Neuron (in vitro differentiated cells): ENCODE measurements around the gene ZNG1F.
"Not testable (repeated sequence)": the region's sequence is repeated elsewhere in the genome, so short reads cannot be mapped to it uniquely, and the experiment has no call there.

Source experiments
- H2AFZ ChIP-seq: one replicate; pipeline ENCODE4 v1.6.1; 2013; ENCODE audit warnings: low read depth, mild to moderate bottlenecking, inconsistent platforms, low read length, moderate library complexity
- H3K27me3 ChIP-seq: one replicate; pipeline ENCODE4 v1.6.1; 2013; ENCODE audit warnings: low read length; ENCODE audit not compliant: insufficient read depth
- H3K36me3 ChIP-seq: one replicate; pipeline ENCODE4 v1.6.1; 2013; ENCODE audit warnings: low read length; ENCODE audit not compliant: insufficient read depth
- H3K4me1 ChIP-seq: one replicate; pipeline ENCODE4 v1.6.1; 2013; ENCODE audit warnings: low read length; ENCODE audit not compliant: insufficient read depth
- H3K4me3 ChIP-seq: 2 replicates; pipeline ENCODE4 v1.5.1; 2013; ENCODE audit warnings: mild to moderate bottlenecking, low read length, moderate library complexity
- H3K9me3 ChIP-seq: one replicate; pipeline ENCODE4 v1.6.1; 2013; ENCODE audit warnings: low read length

ZNG1F gene

DNA sequence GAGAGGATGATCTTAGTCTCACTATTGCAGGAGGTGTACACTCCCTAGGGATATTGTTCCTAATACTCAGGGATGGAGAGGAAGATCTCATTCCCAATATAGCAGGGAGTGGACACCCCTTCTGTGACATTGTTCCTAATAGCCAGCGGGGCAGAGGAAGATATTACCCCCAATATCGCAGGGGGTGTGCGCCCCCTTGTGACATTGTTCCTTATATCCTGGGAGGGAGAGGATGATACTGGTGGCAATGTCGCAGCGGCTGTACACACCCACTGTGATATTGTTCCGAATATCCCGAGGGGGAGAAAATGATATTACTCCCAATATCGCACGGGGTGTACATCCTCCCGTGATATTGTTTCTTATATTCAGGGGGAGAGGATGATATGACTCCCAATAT lies 78.2 kb downstream of the ZNG1F start:
- not testable (repeated sequence) for H3K4me3 ChIP-seq, H3K27me3 ChIP-seq, H3K4me1 ChIP-seq, H2AFZ ChIP-seq, H3K36me3 ChIP-seq, H3K9me3 ChIP-seq

- H3K4me3 ChIP-seq, H3K36me3 ChIP-seq, H2AFZ ChIP-seq, H3K27me3 ChIP-seq, H3K4me1 ChIP-seq, H3K9me3 ChIP-seq: not testable (repeated sequence)
These were observed 79.9 kb downstream of the ZNG1F start for GRCh38 chr9:41109253-41109652.

DNA sequence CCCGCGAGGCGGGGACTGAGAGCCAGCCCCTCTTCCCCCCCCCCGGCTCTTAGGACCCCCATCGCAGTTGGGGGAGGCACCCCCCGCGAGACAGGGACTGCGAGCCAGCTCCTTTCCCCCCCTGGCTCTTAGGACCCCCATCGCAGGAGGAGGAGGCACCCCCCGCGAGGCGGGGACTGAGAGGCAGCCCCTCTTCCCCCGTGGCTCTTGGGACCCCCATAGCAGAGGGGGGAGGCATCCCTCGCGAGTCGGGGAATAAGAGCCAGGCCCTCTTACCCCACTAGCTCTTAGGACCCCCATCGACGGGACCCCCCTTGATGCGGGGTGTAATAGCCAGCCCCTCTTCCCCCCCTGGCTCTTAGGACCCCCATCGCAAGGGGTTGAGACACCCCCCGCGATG lies 80.3 kb downstream of the ZNG1F start:
- H2AFZ ChIP-seq, H3K27me3 ChIP-seq, H3K9me3 ChIP-seq, H3K36me3 ChIP-seq, H3K4me1 ChIP-seq, H3K4me3 ChIP-seq: not testable (repeated sequence)

GRCh38 chr9:41106472-41107116 lies 82.5 kb downstream of the ZNG1F start:
- not testable (repeated sequence) for H3K27me3 ChIP-seq

DNA sequence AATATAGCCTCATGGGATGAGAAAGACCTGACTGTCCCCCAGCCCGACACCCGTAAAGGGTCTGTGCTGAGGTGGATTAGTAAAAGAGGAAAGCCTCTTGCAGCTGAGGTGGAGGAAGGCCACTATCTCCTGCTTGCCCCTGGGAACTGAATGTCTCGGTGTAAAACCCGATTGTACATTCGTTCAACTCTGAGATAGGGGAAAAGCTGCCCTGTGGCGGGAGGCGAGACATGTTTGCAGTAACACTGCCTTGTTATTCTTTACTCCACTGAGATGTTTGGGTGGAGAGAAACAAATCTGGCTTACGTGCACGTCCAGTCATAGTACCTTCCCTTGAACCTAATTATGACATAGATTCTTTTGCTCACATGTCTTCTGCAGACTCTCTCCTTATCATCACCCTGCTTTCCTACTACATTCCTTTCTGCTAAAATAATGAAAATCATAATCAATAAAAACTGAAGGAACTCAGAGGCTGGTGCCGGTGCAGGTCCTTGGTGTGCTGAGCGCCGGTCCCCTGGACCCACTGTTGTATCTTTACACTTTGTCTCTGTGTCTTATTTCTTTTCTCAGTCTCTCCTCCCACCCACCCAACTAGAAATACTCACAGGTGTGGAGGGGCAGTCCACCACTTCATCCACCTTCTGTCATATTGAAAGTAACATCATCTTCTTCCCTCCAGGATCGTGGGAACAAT lies 83.4 kb downstream of the ZNG1F start:
- H3K4me1 ChIP-seq = not testable (repeated sequence)

More at GRCh38 chr9:41106472-41107116, 82.5 kb downstream of the ZNG1F start:
- not testable (repeated sequence) for H3K4me1 ChIP-seq, H3K4me3 ChIP-seq, H3K36me3 ChIP-seq, H2AFZ ChIP-seq, H3K9me3 ChIP-seq

DNA sequence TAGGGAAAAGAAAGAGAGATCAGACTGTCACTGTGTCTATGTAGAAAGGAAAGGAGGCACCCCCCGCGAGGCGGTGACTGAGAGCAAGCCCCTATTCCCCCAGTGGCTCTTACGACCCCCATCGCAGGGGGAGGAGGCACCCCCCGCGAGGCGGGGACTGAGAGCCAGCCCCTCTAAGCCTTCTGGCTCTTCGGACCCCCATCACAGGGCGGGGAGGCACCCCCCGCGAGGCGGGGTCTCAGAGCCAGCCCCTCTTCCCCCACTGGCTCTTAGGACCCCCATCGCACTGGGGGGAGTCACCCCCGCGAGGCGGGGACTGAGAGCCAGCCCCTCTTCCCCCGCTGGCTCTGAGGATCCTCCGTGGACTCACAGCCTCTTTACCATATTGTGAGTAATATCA lies 84.6 kb downstream of the ZNG1F start:
- not testable (repeated sequence) for H3K36me3 ChIP-seq, H3K4me1 ChIP-seq, H3K4me3 ChIP-seq, H2AFZ ChIP-seq, H3K9me3 ChIP-seq, H3K27me3 ChIP-seq

More for the DNA sequence above, 83.4 kb downstream of the ZNG1F start:
- H3K4me3 ChIP-seq, H3K27me3 ChIP-seq, H3K36me3 ChIP-seq, H2AFZ ChIP-seq, H3K9me3 ChIP-seq: not testable (repeated sequence)

DNA sequence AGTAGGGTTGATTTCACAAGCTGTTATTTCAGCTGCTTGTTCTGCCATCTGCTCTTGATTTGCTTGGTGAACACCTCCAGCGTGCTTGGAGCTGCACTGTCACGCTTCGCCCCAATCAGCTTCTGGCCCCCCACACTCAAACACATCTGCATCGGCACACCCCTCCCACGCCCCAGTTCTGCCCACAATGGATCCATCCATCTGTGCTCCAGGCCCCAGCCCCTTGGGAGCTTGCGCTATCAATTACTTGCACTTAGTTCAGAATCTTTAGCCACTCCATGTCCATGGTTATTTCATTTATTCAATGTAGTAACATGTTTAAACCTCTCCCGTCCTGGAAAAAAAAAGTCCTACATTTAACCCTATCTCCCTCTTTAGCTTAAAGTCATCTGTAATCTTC lies 88.6 kb downstream of the ZNG1F start:
- not testable (repeated sequence) for H3K4me1 ChIP-seq, H2AFZ ChIP-seq, H3K36me3 ChIP-seq, H3K4me3 ChIP-seq, H3K27me3 ChIP-seq, H3K9me3 ChIP-seq

GRCh38 chr9:41098759-41099158 lies 90.4 kb downstream of the ZNG1F start:
- not testable (repeated sequence) for H3K9me3 ChIP-seq, H3K4me1 ChIP-seq

GRCh38 chr9:41095060-41095459 lies 94.1 kb downstream of the ZNG1F start:
- H3K4me1 ChIP-seq, H3K36me3 ChIP-seq, H3K4me3 ChIP-seq, H3K27me3 ChIP-seq, H3K9me3 ChIP-seq, H2AFZ ChIP-seq: not testable (repeated sequence)

More at GRCh38 chr9:41098759-41099158, 90.4 kb downstream of the ZNG1F start:
- H3K36me3 ChIP-seq, H3K4me3 ChIP-seq, H3K27me3 ChIP-seq, H2AFZ ChIP-seq: not testable (repeated sequence)

GRCh38 chr9:41094010-41094773 lies 94.9 kb downstream of the ZNG1F start:
- not testable (repeated sequence) for H3K36me3 ChIP-seq, H3K4me3 ChIP-seq, H2AFZ ChIP-seq, H3K9me3 ChIP-seq, H3K4me1 ChIP-seq, H3K27me3 ChIP-seq

DNA sequence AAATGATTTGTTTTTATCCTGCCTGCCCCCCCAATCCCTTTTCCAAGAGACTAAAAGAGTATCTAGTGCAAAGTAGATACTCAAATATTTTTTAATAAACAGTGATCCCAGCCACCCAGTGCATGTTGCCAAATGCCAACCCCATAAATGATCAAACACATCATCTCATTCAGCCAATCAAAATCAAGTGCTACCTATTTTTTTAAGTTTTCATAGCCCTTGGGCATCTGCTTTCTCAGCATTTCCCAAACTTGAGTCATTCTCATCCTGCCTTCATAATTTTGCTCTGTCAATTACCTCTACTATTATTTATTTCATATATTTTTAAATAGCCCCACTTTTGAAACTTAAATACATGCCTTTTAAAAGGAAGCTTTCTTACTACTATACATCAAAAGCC lies 98.2 kb downstream of the ZNG1F start:
- H3K27me3 ChIP-seq, H3K4me1 ChIP-seq, H3K4me3 ChIP-seq, H3K9me3 ChIP-seq, H3K36me3 ChIP-seq, H2AFZ ChIP-seq: not testable (repeated sequence)

- not testable (repeated sequence) for H3K27me3 ChIP-seq
These were observed 98.7 kb downstream of the ZNG1F start for GRCh38 chr9:41090386-41090785.

GRCh38 chr9:41088450-41089059 lies 100.6 kb downstream of the ZNG1F start:
- H2AFZ ChIP-seq, H3K4me1 ChIP-seq, H3K36me3 ChIP-seq, H3K4me3 ChIP-seq, H3K9me3 ChIP-seq, H3K27me3 ChIP-seq: not testable (repeated sequence)

More at GRCh38 chr9:41090386-41090785, 98.7 kb downstream of the ZNG1F start:
- H3K4me1 ChIP-seq, H3K36me3 ChIP-seq, H3K4me3 ChIP-seq, H2AFZ ChIP-seq, H3K9me3 ChIP-seq: not testable (repeated sequence)
